SK-N-SH (cell line): ENCODE data around the gene BCL11A. TPM values are rescaled to one million over a fixed set of nuclear protein-coding genes. Genes with fewer than 3 reads are reported as not detected.

Experiments
- CTCF ChIA-PET: fragments of 300-600, 350-600 bp; formaldehyde crosslinking; extraction: SDS; loops from one replicate; lab custom pipeline; 2021; lab: Yijun Ruan, JAX
- POLR2A ChIA-PET: fragments of 350-600 bp; sonication (Branson Sonifier 250); formaldehyde crosslinking; extraction: SDS; loops from one replicate; lab custom pipeline; 2020; ENCODE audit warnings: antibody characterized with exemption, inconsistent platforms; lab: Yijun Ruan, JAX
- DNase-seq: peaks from one replicate; pipeline ENCODE4 v3.0.0; 2012
- H2AFZ ChIP-seq: fragments of 200-600 bp; sonication (generic); 2 replicates; pipeline ENCODE4 v1.8.1; 2016; ENCODE audit warnings: antibody characterized with exemption, mild to moderate bottlenecking, low read depth
- H3F3A ChIP-seq: fragments of 200-600 bp; sonication (generic); replicated peaks from 2 replicates; pipeline ENCODE3; 2016; ENCODE audit warnings: antibody characterized with exemption, mild to moderate bottlenecking; ENCODE audit not compliant: insufficient read depth
- H3K27ac ChIP-seq, 2 experiments: fragments of 200-500 bp in 1 of 2; fragments of 200-600 bp in 1 of 2; sonication (Bioruptor generic) in 1 of 2; sonication (generic), shearing (Covaris generic) in 1 of 2; 2 replicates each; pipeline versions ENCODE4 v1.5.1 to v1.6.1; 2014 to 2016; ENCODE audit warnings: low read depth in 2 of 2, inconsistent platforms in 1 of 2, low read length in 1 of 2, mild to moderate bottlenecking in 1 of 2, mixed read lengths in 1 of 2
- H3K27me3 ChIP-seq: fragments of 200-600 bp; sonication (generic), shearing (Covaris generic); 2 replicates; pipeline ENCODE4 v1.6.1; 2016; ENCODE audit warnings: mixed run types; ENCODE audit not compliant: insufficient read depth
- H3K36me3 ChIP-seq, 2 experiments: fragments of 200-500 bp in 1 of 2; fragments of 200-600 bp in 1 of 2; sonication (Bioruptor generic) in 1 of 2; sonication (generic) in 1 of 2; replicated peaks in 1 of 2; 2 replicates each; pipeline versions ENCODE3 to v1.5.1; 2014 to 2016; ENCODE audit warnings: low read length in 1 of 2, mild to moderate bottlenecking in 1 of 2; ENCODE audit not compliant: insufficient read depth in 2 of 2, control insufficient read depth in 1 of 2
- H3K4me1 ChIP-seq, 2 experiments: fragments of 200-500 bp in 1 of 2; fragments of 200-600 bp in 1 of 2; sonication (Bioruptor generic) in 1 of 2; sonication (generic), shearing (Covaris generic) in 1 of 2; 2 replicates each; pipeline versions ENCODE4 v1.5.1 to v1.6.1; 2014 to 2016; ENCODE audit warnings: low read depth in 1 of 2, low read length in 1 of 2, mixed run types in 1 of 2; ENCODE audit not compliant: insufficient read depth in 2 of 2, control insufficient read depth in 1 of 2
- H3K4me2 ChIP-seq: fragments of 200-600 bp; sonication (generic), shearing (Covaris generic); 2 replicates; pipeline ENCODE4 v1.6.1; 2017; ENCODE audit warnings: mixed run types
- H3K4me3 ChIP-seq, 2 experiments: fragments of 200-500 bp in 1 of 2; fragments of 200-600 bp in 1 of 2; sonication (Bioruptor generic) in 1 of 2; sonication (generic), shearing (Covaris generic) in 1 of 2; 2 replicates each; pipeline versions ENCODE4 v1.5.1 to v1.8.1; 2014 to 2016; ENCODE audit warnings: low read depth in 2 of 2, inconsistent platforms in 1 of 2, low read length in 1 of 2, mild to moderate bottlenecking in 1 of 2, mixed read lengths in 1 of 2, moderate library complexity in 1 of 2
- H3K79me2 ChIP-seq: fragments of 200-600 bp; sonication (generic); 2 replicates; pipeline ENCODE4 v1.8.1; 2017; ENCODE audit warnings: mild to moderate bottlenecking; ENCODE audit not compliant: insufficient read depth
- H3K9ac ChIP-seq: fragments of 200-600 bp; sonication (generic); 2 replicates; pipeline ENCODE4 v1.6.1; 2017; ENCODE audit warnings: mixed run types
- H3K9me2 ChIP-seq: fragments of 200-600 bp; sonication (generic); 2 replicates; pipeline ENCODE4 v1.6.1; 2017; ENCODE audit warnings: mixed run types
- H3K9me3 ChIP-seq: fragments of 200-600 bp; sonication (generic); 2 replicates; pipeline ENCODE4 v1.6.1; 2017; ENCODE audit warnings: mixed run types, mild to moderate bottlenecking, moderate library complexity
- H4K20me1 ChIP-seq: fragments of 200-600 bp; sonication (generic); 2 replicates; pipeline ENCODE4 v1.6.1; 2017; ENCODE audit warnings: mild to moderate bottlenecking, mixed run types; ENCODE audit not compliant: insufficient read depth
- ELF1 ChIP-seq: IDR thresholded peaks from 2 replicates; pipeline ENCODE4 v1.4.0; 2012
- EZH2phosphoT487 ChIP-seq: fragments of 200-600 bp; sonication (generic); IDR thresholded peaks from 2 replicates; pipeline ENCODE4 v1.6.1; 2017; ENCODE audit warnings: low read depth, mixed run types, mild to moderate bottlenecking, antibody characterized with exemption, moderate library complexity, borderline replicate concordance
- FOSL2 ChIP-seq: IDR thresholded peaks from 2 replicates; pipeline ENCODE4 v1.4.0; 2012; ENCODE audit warnings: low read depth, mild to moderate bottlenecking, moderate library complexity, borderline replicate concordance
- JUND ChIP-seq: IDR thresholded peaks from 2 replicates; pipeline ENCODE4 v1.4.0; 2012
- RAD21 ChIP-seq: IDR thresholded peaks from 2 replicates; pipeline ENCODE4 v1.6.1; 2012; ENCODE audit warnings: mild to moderate bottlenecking, low read length
- SMC3 ChIP-seq: IDR thresholded peaks from 2 replicates; pipeline ENCODE4 v1.6.1; 2012; ENCODE audit warnings: low read depth, low read length, improper control_type of control experiment
- TAF1 ChIP-seq: IDR thresholded peaks from 2 replicates; pipeline ENCODE4 v1.6.1; 2012; ENCODE audit warnings: low read depth, mild to moderate bottlenecking, low read length, moderate library complexity, borderline replicate concordance
- TCF12 ChIP-seq: IDR thresholded peaks from 2 replicates; pipeline ENCODE4 v1.4.0; 2012
- TEAD4 ChIP-seq: IDR thresholded peaks from 2 replicates; pipeline ENCODE4 v1.4.0; 2012; ENCODE audit warnings: mild to moderate bottlenecking, borderline replicate concordance; ENCODE audit not compliant: insufficient read depth
- WGBS: methylation state at CpG from one replicate; pipeline ENCODE4 v1.1.6; 2017; ENCODE audit warnings: low lambda C conversion rate; 5-methylcytosine and 5-hydroxymethylcytosine counted together
- polyA plus RNA-seq, 3 experiments: library from polyadenylated mRNA; depleted of rRNA; stranded (reverse); fragments of >200 nt; gene quantifications; 2 replicates each; pipeline ENCODE4 v1.2.3, GENCODE V29; 2012
- TF ChIP-seq, protein P1 (sequence below): fragments of 150-350 bp; IDR thresholded peaks from 2 replicates; pipeline ENCODE4 v1.6.1; 2016; ENCODE audit warnings: mild to moderate bottlenecking, low read depth, low read length
- TF ChIP-seq, protein P2 (sequence below): IDR thresholded peaks from 2 replicates; pipeline ENCODE4 v1.4.0; 2012; ENCODE audit warnings: low read depth, borderline replicate concordance
- TF ChIP-seq, protein P3 (sequence below): IDR thresholded peaks from 2 replicates; pipeline ENCODE4; 2012
- TF ChIP-seq, protein P4 (sequence below): IDR thresholded peaks from 2 replicates; pipeline ENCODE4 v1.4.0; 2012; ENCODE audit warnings: low read depth
- TF ChIP-seq, protein P5 (sequence below): fragments of 200-600 bp; sonication (generic); IDR thresholded peaks from 2 replicates; pipeline ENCODE4 v1.6.1; 2017; ENCODE audit warnings: antibody characterized with exemption, mild to moderate bottlenecking, moderate library complexity
- TF ChIP-seq, protein P6 (sequence below): fragments of 150-350 bp; IDR thresholded peaks from 2 replicates; pipeline ENCODE4 v1.6.1; 2017; ENCODE audit warnings: antibody characterized with exemption, low read length, low read depth, borderline replicate concordance

BCL11A gene
- polyA plus RNA-seq, 1 of the 3 experiments (the other 2 are of a cell fraction) = 1.9 TPM

DNA sequence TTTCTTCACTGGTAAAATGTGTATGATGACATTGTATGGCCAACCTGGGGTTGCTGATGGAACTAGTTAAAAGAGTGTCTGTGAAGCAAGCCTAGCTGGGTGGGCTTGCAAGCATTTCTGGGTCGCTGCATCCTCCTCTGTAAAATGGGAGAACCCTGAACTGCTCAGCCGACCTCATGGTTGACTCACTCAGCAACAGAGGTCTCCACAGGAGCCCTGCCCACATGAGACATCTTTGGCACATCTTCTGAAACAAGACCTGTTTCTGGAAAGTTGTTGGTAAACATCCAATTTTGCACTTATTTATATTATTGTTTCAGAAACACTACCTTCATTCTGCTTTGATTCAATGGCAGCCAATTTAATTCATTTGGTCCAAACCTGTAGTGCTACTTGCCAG lies 52.6 kb downstream of the BCL11A start:
- no peak for DNase-seq
- ChIA-PET POLR2A (no interaction called here), CTCF (no interaction called here)
- 59% methylated on average over 2 of the region's 2 CpGs for WGBS
- Histone ChIP-seq H3K4me2 (no peak overlapping the region), H3K27ac (no peak overlapping the region), H3K36me3 (no peaks in the 10 kb centered on the region), H3K27me3 (no peaks in the 10 kb centered on the region), H4K20me1 (no peaks in the 10 kb centered on the region), H3F3A (no peaks in the 10 kb centered on the region), H3K4me1 (no peaks in the 10 kb centered on the region), H3K9ac (no peak overlapping the region), H3K9me2 (no peaks in the 10 kb centered on the region), H3K4me3 (no peak overlapping the region), H3K9me3 (no peaks in the 10 kb centered on the region), H3K79me2 (no peaks in the 10 kb centered on the region; the same call in 1 of the 2 replicates), H2AFZ (no peak overlapping the region)
- no peak for TF ChIP-seq SMC3
- TF ChIP-seq, protein P1, sequence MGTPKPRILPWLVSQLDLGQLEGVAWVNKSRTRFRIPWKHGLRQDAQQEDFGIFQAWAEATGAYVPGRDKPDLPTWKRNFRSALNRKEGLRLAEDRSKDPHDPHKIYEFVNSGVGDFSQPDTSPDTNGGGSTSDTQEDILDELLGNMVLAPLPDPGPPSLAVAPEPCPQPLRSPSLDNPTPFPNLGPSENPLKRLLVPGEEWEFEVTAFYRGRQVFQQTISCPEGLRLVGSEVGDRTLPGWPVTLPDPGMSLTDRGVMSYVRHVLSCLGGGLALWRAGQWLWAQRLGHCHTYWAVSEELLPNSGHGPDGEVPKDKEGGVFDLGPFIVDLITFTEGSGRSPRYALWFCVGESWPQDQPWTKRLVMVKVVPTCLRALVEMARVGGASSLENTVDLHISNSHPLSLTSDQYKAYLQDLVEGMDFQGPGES = no peak
- TF ChIP-seq, protein P2, sequence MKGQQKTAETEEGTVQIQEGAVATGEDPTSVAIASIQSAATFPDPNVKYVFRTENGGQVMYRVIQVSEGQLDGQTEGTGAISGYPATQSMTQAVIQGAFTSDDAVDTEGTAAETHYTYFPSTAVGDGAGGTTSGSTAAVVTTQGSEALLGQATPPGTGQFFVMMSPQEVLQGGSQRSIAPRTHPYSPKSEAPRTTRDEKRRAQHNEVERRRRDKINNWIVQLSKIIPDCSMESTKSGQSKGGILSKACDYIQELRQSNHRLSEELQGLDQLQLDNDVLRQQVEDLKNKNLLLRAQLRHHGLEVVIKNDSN = no peak
- TF ChIP-seq TEAD4 = no peak
- TF ChIP-seq EZH2phosphoT487 = no peak
- TF ChIP-seq ELF1 = no peak
- TF ChIP-seq RAD21 = no peak
- TF ChIP-seq FOSL2 = no peak
- TF ChIP-seq, protein P3, sequence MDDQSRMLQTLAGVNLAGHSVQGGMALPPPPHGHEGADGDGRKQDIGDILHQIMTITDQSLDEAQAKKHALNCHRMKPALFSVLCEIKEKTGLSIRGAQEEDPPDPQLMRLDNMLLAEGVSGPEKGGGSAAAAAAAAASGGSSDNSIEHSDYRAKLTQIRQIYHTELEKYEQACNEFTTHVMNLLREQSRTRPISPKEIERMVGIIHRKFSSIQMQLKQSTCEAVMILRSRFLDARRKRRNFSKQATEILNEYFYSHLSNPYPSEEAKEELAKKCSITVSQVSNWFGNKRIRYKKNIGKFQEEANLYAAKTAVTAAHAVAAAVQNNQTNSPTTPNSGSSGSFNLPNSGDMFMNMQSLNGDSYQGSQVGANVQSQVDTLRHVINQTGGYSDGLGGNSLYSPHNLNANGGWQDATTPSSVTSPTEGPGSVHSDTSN = no peak
- no peak for TF ChIP-seq TCF12
- TF ChIP-seq JUND = no peak
- TF ChIP-seq TAF1 = no peak
- TF ChIP-seq, protein P4, sequence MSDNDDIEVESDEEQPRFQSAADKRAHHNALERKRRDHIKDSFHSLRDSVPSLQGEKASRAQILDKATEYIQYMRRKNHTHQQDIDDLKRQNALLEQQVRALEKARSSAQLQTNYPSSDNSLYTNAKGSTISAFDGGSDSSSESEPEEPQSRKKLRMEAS = no peak
- TF ChIP-seq, protein P5, sequence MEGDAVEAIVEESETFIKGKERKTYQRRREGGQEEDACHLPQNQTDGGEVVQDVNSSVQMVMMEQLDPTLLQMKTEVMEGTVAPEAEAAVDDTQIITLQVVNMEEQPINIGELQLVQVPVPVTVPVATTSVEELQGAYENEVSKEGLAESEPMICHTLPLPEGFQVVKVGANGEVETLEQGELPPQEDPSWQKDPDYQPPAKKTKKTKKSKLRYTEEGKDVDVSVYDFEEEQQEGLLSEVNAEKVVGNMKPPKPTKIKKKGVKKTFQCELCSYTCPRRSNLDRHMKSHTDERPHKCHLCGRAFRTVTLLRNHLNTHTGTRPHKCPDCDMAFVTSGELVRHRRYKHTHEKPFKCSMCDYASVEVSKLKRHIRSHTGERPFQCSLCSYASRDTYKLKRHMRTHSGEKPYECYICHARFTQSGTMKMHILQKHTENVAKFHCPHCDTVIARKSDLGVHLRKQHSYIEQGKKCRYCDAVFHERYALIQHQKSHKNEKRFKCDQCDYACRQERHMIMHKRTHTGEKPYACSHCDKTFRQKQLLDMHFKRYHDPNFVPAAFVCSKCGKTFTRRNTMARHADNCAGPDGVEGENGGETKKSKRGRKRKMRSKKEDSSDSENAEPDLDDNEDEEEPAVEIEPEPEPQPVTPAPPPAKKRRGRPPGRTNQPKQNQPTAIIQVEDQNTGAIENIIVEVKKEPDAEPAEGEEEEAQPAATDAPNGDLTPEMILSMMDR = no peak
- TF ChIP-seq, protein P6, sequence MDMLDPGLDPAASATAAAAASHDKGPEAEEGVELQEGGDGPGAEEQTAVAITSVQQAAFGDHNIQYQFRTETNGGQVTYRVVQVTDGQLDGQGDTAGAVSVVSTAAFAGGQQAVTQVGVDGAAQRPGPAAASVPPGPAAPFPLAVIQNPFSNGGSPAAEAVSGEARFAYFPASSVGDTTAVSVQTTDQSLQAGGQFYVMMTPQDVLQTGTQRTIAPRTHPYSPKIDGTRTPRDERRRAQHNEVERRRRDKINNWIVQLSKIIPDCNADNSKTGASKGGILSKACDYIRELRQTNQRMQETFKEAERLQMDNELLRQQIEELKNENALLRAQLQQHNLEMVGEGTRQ = no peak
